Measurements from ENCODE around the gene TRIP4. TPM values are rescaled to one million over a fixed set of nuclear protein-coding genes. Genes with fewer than 3 reads are reported as not detected.

Gene TRIP4
- total and polyA plus RNA-seq, 9 of the 15 experiments (the other 6 are each of a cell fraction or from before 2014, with no cell fraction given) = 7.6 to 23.3 (median 16.7) TPM

DNA sequence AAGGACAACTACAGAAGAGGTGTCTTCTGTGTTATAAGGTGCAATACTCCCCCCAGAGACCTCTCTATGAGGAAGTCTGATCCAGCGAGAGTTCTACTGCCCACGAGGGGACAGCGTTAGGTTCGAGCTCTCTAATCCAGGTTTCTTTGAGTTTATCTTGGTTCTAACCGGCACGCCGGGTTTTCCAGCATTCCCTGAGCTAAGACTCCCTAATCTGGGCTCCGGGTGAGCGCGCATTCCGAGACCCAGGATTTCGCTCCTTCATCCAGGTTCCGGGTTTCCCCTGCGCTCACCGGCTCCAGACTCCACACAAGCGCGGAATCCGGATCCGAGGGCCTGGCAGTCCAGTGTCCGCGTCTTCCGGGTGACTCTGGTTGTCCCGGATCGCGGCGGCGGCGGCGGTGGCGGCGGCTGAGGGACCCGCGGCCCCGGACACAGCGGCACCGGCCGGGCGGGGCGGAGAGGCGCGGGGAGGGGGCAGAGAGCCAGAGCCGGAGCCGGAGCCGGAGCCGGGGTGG, 72.6 kb downstream of the TRIP4 start, which contains the start of gene ZNF609 (continued):
- TF ChIP-seq, protein P1, sequence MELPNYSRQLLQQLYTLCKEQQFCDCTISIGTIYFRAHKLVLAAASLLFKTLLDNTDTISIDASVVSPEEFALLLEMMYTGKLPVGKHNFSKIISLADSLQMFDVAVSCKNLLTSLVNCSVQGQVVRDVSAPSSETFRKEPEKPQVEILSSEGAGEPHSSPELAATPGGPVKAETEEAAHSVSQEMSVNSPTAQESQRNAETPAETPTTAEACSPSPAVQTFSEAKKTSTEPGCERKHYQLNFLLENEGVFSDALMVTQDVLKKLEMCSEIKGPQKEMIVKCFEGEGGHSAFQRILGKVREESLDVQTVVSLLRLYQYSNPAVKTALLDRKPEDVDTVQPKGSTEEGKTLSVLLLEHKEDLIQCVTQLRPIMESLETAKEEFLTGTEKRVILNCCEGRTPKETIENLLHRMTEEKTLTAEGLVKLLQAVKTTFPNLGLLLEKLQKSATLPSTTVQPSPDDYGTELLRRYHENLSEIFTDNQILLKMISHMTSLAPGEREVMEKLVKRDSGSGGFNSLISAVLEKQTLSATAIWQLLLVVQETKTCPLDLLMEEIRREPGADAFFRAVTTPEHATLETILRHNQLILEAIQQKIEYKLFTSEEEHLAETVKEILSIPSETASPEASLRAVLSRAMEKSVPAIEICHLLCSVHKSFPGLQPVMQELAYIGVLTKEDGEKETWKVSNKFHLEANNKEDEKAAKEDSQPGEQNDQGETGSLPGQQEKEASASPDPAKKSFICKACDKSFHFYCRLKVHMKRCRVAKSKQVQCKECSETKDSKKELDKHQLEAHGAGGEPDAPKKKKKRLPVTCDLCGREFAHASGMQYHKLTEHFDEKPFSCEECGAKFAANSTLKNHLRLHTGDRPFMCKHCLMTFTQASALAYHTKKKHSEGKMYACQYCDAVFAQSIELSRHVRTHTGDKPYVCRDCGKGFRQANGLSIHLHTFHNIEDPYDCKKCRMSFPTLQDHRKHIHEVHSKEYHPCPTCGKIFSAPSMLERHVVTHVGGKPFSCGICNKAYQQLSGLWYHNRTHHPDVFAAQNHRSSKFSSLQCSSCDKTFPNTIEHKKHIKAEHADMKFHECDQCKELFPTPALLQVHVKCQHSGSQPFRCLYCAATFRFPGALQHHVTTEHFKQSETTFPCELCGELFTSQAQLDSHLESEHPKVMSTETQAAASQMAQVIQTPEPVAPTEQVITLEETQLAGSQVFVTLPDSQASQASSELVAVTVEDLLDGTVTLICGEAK (IDR thresholded peaks at IDR 0.05) = peak; percentile 70; the same call in 1 of the 2 replicates
- TF ChIP-seq, protein P1 (CRISPR knock-in tag; IDR thresholded peaks at IDR 0.05) = no peak
- no peak for TF ChIP-seq SMAD1 (IDR thresholded peaks at IDR 0.05; ENCODE audit: low read depth, low read length, partially characterized antibody)
- TF ChIP-seq, protein P2, sequence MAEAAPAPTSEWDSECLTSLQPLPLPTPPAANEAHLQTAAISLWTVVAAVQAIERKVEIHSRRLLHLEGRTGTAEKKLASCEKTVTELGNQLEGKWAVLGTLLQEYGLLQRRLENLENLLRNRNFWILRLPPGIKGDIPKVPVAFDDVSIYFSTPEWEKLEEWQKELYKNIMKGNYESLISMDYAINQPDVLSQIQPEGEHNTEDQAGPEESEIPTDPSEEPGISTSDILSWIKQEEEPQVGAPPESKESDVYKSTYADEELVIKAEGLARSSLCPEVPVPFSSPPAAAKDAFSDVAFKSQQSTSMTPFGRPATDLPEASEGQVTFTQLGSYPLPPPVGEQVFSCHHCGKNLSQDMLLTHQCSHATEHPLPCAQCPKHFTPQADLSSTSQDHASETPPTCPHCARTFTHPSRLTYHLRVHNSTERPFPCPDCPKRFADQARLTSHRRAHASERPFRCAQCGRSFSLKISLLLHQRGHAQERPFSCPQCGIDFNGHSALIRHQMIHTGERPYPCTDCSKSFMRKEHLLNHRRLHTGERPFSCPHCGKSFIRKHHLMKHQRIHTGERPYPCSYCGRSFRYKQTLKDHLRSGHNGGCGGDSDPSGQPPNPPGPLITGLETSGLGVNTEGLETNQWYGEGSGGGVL (CRISPR knock-in tag; IDR thresholded peaks at IDR 0.05) = no peak
- TF ChIP-seq, protein P3, sequence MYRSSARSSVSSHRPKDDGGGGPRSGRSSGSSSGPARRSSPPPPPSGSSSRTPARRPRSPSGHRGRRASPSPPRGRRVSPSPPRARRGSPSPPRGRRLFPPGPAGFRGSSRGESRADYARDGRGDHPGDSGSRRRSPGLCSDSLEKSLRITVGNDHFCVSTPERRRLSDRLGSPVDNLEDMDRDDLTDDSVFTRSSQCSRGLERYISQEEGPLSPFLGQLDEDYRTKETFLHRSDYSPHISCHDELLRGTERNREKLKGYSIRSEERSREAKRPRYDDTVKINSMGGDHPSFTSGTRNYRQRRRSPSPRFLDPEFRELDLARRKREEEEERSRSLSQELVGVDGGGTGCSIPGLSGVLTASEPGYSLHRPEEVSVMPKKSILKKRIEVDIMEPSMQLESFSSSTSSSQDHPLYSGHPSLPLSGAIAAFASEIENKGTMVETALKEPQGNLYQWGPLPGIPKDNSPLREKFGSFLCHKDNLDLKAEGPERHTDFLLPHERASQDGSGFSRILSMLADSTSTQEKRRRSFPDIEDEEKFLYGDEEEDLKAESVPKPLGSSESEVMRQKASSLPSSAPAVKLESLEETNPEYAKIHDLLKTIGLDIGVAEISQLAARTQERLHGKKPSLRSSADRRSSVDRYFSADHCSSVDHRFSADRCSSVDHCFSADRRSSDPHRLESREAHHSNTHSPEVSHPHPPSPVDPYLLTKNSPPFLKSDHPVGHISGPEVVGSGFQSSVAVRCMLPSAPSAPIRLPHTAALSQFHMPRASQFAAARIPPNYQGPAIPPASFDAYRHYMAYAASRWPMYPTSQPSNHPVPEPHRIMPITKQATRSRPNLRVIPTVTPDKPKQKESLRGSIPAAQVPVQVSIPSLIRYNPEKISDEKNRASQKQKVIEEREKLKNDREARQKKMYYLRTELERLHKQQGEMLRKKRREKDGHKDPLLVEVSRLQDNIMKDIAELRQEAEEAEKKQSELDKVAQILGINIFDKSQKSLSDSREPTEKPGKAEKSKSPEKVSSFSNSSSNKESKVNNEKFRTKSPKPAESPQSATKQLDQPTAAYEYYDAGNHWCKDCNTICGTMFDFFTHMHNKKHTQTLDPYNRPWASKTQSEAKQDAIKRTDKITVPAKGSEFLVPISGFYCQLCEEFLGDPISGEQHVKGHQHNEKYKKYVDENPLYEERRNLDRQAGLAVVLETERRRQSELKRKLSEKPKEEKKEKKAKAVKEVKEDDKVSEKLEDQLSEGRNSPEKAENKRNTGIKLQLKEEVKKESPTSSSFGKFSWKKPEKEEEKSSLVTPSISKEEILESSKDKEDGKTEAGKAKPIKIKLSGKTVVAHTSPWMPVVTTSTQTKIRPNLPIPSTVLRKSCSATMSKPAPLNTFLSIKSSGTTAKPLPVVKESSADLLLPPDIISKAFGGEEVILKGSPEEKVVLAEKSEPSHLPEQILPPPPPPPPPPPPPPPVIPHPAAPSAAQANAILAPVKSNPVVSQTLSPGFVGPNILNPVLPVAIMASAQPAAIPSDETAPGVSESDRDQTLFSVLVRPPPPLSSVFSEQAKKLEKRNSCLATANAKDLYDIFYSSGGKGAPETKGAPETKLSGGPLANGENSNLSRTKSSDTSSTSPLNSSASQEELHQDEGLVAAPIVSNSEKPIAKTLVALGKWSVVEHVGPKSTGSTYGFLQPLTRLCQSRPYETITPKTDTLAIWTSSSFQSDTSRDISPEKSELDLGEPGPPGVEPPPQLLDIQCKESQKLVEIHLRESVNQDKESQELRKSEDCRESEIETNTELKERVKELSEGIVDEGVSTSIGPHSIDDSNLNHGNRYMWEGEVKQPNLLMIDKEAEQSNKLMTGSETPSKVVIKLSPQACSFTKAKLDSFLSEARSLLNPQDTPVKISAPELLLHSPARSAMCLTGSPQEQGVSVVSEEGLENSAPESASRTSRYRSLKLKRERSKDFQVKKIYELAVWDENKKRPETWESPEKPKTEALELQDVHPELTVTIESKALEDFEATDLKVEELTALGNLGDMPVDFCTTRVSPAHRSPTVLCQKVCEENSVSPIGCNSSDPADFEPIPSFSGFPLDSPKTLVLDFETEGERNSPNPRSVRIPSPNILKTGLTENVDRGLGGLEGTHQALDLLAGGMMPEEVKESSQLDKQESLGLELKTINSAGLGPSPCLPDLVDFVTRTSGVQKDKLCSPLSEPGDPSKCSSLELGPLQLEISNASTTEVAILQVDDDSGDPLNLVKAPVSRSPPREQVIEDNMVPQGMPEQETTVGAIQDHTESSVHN (IDR thresholded peaks at IDR 0.05; ENCODE audit: borderline replicate concordance in 1 of 2, low read depth in 1 of 2) = no peak
- TF ChIP-seq, protein P4, sequence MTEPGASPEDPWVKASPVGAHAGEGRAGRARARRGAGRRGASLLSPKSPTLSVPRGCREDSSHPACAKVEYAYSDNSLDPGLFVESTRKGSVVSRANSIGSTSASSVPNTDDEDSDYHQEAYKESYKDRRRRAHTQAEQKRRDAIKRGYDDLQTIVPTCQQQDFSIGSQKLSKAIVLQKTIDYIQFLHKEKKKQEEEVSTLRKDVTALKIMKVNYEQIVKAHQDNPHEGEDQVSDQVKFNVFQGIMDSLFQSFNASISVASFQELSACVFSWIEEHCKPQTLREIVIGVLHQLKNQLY (CRISPR knock-in tag; conservative IDR thresholded peaks at IDR 0.05) = no peak

All from K562 (cell line).